Myometrial cell (primary cell): ENCODE results near the gene NEDD4L. TPM values are rescaled to one million over a fixed set of nuclear protein-coding genes. Genes with fewer than 3 reads are reported as not detected.

Experiments used
- total RNA-seq: library from RNA; depleted of rRNA; stranded (reverse); fragments of >200 nt; gene quantifications from 2 replicates; pipeline ENCODE4 v1.2.3, GENCODE V29; 2015

NEDD4L gene
- total RNA-seq: 9.0 and 25.1 TPM in 2 replicates

DNA sequence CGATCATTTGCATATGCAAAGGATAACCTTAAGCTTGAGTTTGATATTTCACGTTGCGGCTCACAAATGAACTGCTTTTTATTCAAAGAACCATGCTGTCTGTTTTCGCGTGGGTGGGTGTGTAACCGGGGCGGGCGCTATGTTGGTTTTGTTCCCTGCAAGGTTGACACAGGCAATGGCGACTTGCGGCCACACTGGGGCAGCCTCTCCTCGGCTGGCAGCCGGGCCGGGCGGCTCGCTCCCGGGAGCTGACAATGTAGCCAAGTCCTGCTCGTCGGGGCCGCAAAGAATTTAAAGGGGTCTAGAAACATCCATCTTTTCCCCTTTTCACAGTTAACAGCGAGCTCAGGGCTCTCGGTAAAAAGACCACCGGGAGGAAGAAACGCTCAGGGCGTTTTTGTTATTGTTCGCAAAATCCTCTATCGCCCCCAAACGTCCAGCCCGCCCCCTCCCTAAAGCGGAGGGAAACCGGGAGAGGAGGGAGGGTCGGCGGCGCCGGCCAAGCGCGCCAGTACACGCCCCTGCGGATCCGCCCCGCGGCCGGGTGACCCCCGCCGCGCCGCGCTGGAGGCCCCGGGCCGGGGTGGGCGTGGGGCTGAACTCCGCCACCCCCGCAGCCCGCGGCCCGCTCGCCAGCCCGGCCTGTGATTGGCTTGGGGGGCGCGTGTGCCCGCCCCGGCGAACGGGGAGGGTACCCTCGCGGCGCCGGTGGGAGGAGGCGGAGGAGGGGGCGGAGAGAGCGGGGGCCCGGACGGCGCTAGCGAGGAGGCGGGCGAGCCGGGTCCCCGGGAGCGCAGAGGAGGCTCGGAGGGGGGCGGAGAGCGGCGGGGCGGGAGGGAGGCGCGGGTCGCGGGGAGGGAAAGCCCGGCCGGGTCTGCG, at the start of gene NEDD4L:
TSS of gene NEDD4L (plus strand) at position 736 of the 879 bp plus-strand sequence. CDS start 435 bp downstream, outside the sequence.

Other genes starting within 250 kb of the NEDD4L start
- gene ATP8B1, start 240.9 kb upstream of the NEDD4L start, total RNA-seq: 8.9 and 9.2 TPM in 2 replicates